Stomach (tissue), 4 donors: ENCODE measurements around the gene MEOX2.

Experiments
- EP300 ChIP-seq: sonication (generic); formaldehyde crosslinking; IDR thresholded peaks from one replicate; pipeline ENCODE4 v1.6.1; 2017; ENCODE audit warnings: antibody characterized with exemption
- POLR2A ChIP-seq, 4 donors: fragments of 450-650 bp; IDR thresholded peaks; one replicate each; pipeline ENCODE4 v1.6.1; 2016; ENCODE audit warnings: antibody characterized with exemption in 4 of 4, control low read depth in 2 of 4, mild to moderate bottlenecking in 1 of 4, moderate library complexity in 1 of 4
- POLR2AphosphoS5 ChIP-seq, 3 donors: sonication (generic); formaldehyde crosslinking; IDR thresholded peaks; one replicate each; pipeline ENCODE4 v1.6.1; 2016; ENCODE audit warnings: antibody characterized with exemption in 3 of 3
- TF ChIP-seq, protein P1 (sequence below), 7 experiments: fragments of 450-650 bp in 4 of 7; fragments of 200-600 bp in 3 of 7; sonication (generic) in 3 of 7; IDR thresholded peaks; one replicate each; pipeline ENCODE4 v1.5.1; 2016 to 2019; ENCODE audit warnings: antibody characterized with exemption in 7 of 7, control low read depth in 2 of 7, mild to moderate bottlenecking in 1 of 7

- no peak for TF ChIP-seq EP300
- TF ChIP-seq, protein P1, sequence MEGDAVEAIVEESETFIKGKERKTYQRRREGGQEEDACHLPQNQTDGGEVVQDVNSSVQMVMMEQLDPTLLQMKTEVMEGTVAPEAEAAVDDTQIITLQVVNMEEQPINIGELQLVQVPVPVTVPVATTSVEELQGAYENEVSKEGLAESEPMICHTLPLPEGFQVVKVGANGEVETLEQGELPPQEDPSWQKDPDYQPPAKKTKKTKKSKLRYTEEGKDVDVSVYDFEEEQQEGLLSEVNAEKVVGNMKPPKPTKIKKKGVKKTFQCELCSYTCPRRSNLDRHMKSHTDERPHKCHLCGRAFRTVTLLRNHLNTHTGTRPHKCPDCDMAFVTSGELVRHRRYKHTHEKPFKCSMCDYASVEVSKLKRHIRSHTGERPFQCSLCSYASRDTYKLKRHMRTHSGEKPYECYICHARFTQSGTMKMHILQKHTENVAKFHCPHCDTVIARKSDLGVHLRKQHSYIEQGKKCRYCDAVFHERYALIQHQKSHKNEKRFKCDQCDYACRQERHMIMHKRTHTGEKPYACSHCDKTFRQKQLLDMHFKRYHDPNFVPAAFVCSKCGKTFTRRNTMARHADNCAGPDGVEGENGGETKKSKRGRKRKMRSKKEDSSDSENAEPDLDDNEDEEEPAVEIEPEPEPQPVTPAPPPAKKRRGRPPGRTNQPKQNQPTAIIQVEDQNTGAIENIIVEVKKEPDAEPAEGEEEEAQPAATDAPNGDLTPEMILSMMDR (IDR thresholded peaks at IDR 0.05): no peak
- no peak for TF ChIP-seq POLR2A (IDR thresholded peaks at IDR 0.05)
- no peak for TF ChIP-seq POLR2AphosphoS5 (IDR thresholded peaks at IDR 0.05)
Measured at GRCh38 chr7:15600298-15600697, 86.2 kb downstream of the MEOX2 start.
